Adrenal gland (tissue), 12 donors: Measurements from ENCODE around the gene PCDHGA5. TPM values are rescaled to one million over a fixed set of nuclear protein-coding genes. Genes with fewer than 3 reads are reported as not detected.

Experiments
- DNase-seq, 7 donors: peaks; one replicate each; pipeline ENCODE4 v3.0.0-alpha.2; 2019 to 2020
- H3K27ac ChIP-seq, 5 donors: fragments of 200-600 bp; sonication (generic) in 4 of 5; 1 replicate in 3 of 5; 2 replicates in 2 of 5; pipeline versions ENCODE4 v1.5.1 to v1.8.0; 2016 to 2020; ENCODE audit warnings: mild to moderate bottlenecking in 1 of 5
- H3K27me3 ChIP-seq: fragments of 200-600 bp; 2 replicates; pipeline ENCODE4 v1.8.0; 2021
- H3K36me3 ChIP-seq, 2 donors: fragments of 200-600 bp; replicated peaks in 1 of 2; 1 replicate in 1 of 2; 2 replicates in 1 of 2; pipeline versions ENCODE4 v1.5.1 to v1.8.0; 2018 to 2022
- H3K4me1 ChIP-seq, 2 donors: fragments of 200-600 bp; replicated peaks in 1 of 2; 1 replicate in 1 of 2; 2 replicates in 1 of 2; pipeline versions ENCODE4 v1.5.1 to v1.8.0; 2018 to 2021
- H3K4me3 ChIP-seq, 4 donors: fragments of 200-600 bp; sonication (generic) in 3 of 4; one replicate each; pipeline ENCODE4 v1.5.1; 2016 to 2018
- H3K9me3 ChIP-seq, 3 donors: fragments of 200-600 bp; sonication (generic) in 1 of 3; replicated peaks in 1 of 3; 1 replicate in 2 of 3; 2 replicates in 1 of 3; pipeline versions ENCODE4 v1.5.1 to v1.8.0; 2016 to 2021
- CTCF ChIP-seq, 6 experiments: fragments of 450-650 bp in 4 of 6; fragments of 200-600 bp in 2 of 6; sonication (generic) in 1 of 6; IDR thresholded peaks; 1 replicate in 5 of 6; 2 replicates in 1 of 6; pipeline versions ENCODE4 v1.5.1 to v1.8.0; 2016 to 2021; ENCODE audit warnings: antibody characterized with exemption in 6 of 6, mild to moderate bottlenecking in 2 of 6, moderate library complexity in 1 of 6
- POLR2A ChIP-seq, 2 donors: fragments of 450-650 bp; IDR thresholded peaks; one replicate each; pipeline ENCODE4 v1.6.1; 2017; ENCODE audit warnings: antibody characterized with exemption in 2 of 2, mild to moderate bottlenecking in 2 of 2, moderate library complexity in 1 of 2
- WGBS, 4 donors: extraction: QIAGEN DNeasy Blood & Tissue Kit in 2 of 4; methylation state at CpG; one replicate each; pipeline versions ENCODE4 v1.1.5 to v1.1.7; 2013 to 2017; 5-methylcytosine and 5-hydroxymethylcytosine counted together
- intact Hi-C, 2 donors: fragments of 100-400 bp; cut with DNase I; formaldehyde crosslinking; loops; one replicate each; pipeline versions ENCODE4 v1.14.1 to v1.15.0; 2022 to 2023
- polyA plus RNA-seq, 3 donors: library from polyadenylated mRNA; stranded (reverse); fragments of 200-250 nt in 2 of 3; fragments of 350-450 nt in 1 of 3; fragmentation: Illumina TruSeq in 1 of 3; extraction: RNeasy Lipid Tissue Mini Kit (QIAGEN cat#74804) in 1 of 3; gene quantifications; one replicate each; pipeline ENCODE4 v1.2.3, GENCODE V29; 2013 to 2014
- total RNA-seq, 9 donors: library from RNA; depleted of rRNA in 4 of 9; stranded (reverse); fragments of >200 nt in 4 of 9; fragments of 120-200 nt in 1 of 9; fragmentation: NEBNext Ultra II Directional in 1 of 9; extraction: Animal tissue kit (Norgen Biotek cat#: 25700) in 1 of 9; gene quantifications; one replicate each; pipeline versions ENCODE4 v1.1.0 to v1.2.4, GENCODE V29; 2013 to 2023
- donor health status: healthy with polysubstance abuse.
- donor health status: Bipolar disorder and iron deficiency.
- donor health status: DM: yes; HTN: yes; CAD: no.
- donor health status: DM: no; HTN: no; CAD: no.
- donor health status: DM: no; HTN: no; CAD: no.
- donor health status: DM: yes; HTN: yes; CAD: no.

PCDHGA5 gene
- total and polyA plus RNA-seq, 12 donors: 0.24 to 5.9 (median 1.7) TPM

- H3K4me1 ChIP-seq: no peaks in the 10 kb centered on the region
- 10 to 21% (median 12%) methylated on average over 25 to 37 of the region's 37 CpGs for WGBS, 4 donors
- DNase-seq: no peak
- no peaks in the 10 kb centered on the region for H3K36me3 ChIP-seq
- TF ChIP-seq POLR2A (IDR thresholded peaks at IDR 0.05): no peak
- TF ChIP-seq CTCF (IDR thresholded peaks at IDR 0.05): no peak
- intact Hi-C loops: no loop called here
- H3K4me3 ChIP-seq: peak within 1 kb of the TSS in 1 of 4 donors; percentile 27
- no peak within 1 kb of the TSS for H3K27ac ChIP-seq
- H3K27me3 ChIP-seq: no peaks in the 10 kb centered on the region
- H3K9me3 ChIP-seq: peaks cover 4 to 19% (median 10%) of the 10 kb centered on the region in 3 donors
Observed at GRCh38 chr5:141382469-141383294, 18.7 kb downstream of the PCDHGA5 start, which contains the start of gene PCDHGA7. PCDHGA7 (plus strand) TSS chr5:141382742; CDS start chr5:141382900, 158 bp downstream.

- H3K4me3 ChIP-seq: no peak overlapping the region
- no peaks in the 10 kb centered on the region for H3K27me3 ChIP-seq
- WGBS, 4 donors: 28 to 46% (median 35%) methylated on average over 17 to 21 of the region's 21 CpGs
- intact Hi-C loops: no loop called here
- no peak overlapping the region for H3K27ac ChIP-seq
- TF ChIP-seq CTCF (IDR thresholded peaks at IDR 0.05): no peak
- no peak for TF ChIP-seq POLR2A (IDR thresholded peaks at IDR 0.05)
- H3K4me1 ChIP-seq: no peaks in the 10 kb centered on the region
- DNase-seq: no peak
- peaks cover 4 to 19% (median 12%) of the 10 kb centered on the region in 3 donors for H3K9me3 ChIP-seq
- no peaks in the 10 kb centered on the region for H3K36me3 ChIP-seq
Observed at GRCh38 chr5:141383345-141383744, 19.4 kb downstream of the PCDHGA5 start.

GRCh38 chr5:141384471-141385267 is 20.7 kb downstream of the PCDHGA5 start:
- Histone ChIP-seq H3K4me3 (no peak overlapping the region), H3K36me3 (no peaks in the 10 kb centered on the region), H3K9me3 (peaks cover 0 to 24% (median 11%) of the 10 kb centered on the region in 3 donors), H3K27ac (no peak overlapping the region), H3K27me3 (no peaks in the 10 kb centered on the region), H3K4me1 (no peaks in the 10 kb centered on the region)
- intact Hi-C loops: no loop called here
- WGBS, 4 donors: 38 to 66% (median 42%) methylated on average over 9 to 43 of the region's 43 CpGs
- TF ChIP-seq CTCF (IDR thresholded peaks at IDR 0.05): no peak
- TF ChIP-seq POLR2A (IDR thresholded peaks at IDR 0.05): no peak
- peak in 1 of 7 donors; percentile 31 for DNase-seq
